ENCODE results near the gene SPRED1. TPM values are rescaled to one million over a fixed set of nuclear protein-coding genes. Genes with fewer than 3 reads are reported as not detected.
"Not testable (repeated sequence)": the region's sequence is repeated elsewhere in the genome, so short reads cannot be mapped to it uniquely, and the experiment has no call there.

Gene SPRED1
- total RNA-seq, 4 donors from 2014 or later: 6.1 to 135 (median 26.6) TPM

DNA sequence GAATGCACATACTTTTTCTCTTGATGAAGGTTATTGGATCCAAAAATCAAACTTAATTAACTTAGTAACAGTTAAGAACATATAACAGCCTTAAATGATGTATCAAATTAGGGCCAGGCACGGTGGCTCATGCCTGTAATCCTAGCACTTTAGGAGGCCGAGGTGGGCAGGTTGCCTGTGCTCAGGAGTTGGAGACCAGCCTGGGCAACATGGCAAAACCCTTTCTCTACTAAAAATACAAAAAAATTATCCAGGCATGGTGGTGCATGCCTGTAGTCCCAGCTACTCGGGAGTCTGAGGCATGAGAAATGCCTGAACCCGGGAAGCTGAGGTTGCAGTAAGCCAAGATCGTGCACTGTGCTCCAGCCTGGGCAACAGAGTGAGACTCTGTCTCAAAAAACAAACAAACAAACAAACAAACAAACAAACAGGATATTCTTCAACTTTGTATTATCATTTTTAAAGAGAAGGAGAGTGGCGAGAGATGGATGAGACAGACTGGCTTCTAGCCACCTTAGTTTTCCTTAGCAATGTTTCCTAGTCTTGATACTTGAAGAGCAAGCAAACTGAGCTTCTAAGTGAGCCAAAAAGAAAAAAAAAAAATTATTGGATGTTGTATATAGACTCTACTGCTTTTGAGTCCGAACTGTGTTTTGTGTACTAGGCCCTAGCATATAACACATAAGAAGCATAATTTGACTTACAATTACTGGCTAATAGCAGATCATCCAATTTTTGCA lies 13.8 kb downstream of the SPRED1 start:
- Histone ChIP-seq H3K36me3 (no peaks in the 10 kb centered on the region), H3K27me3 (no peaks in the 10 kb centered on the region), H3K9me3 (no peaks in the 10 kb centered on the region), H3K27ac (no peak overlapping the region), H3K4me1 (no peaks in the 10 kb centered on the region), H3K4me3 (no peak overlapping the region)
- DNase-seq: no peak
- intact Hi-C loops (cut with DNase I; ENCODE audit: low total_unique reads): no loop called here
- TF ChIP-seq, protein P1, sequence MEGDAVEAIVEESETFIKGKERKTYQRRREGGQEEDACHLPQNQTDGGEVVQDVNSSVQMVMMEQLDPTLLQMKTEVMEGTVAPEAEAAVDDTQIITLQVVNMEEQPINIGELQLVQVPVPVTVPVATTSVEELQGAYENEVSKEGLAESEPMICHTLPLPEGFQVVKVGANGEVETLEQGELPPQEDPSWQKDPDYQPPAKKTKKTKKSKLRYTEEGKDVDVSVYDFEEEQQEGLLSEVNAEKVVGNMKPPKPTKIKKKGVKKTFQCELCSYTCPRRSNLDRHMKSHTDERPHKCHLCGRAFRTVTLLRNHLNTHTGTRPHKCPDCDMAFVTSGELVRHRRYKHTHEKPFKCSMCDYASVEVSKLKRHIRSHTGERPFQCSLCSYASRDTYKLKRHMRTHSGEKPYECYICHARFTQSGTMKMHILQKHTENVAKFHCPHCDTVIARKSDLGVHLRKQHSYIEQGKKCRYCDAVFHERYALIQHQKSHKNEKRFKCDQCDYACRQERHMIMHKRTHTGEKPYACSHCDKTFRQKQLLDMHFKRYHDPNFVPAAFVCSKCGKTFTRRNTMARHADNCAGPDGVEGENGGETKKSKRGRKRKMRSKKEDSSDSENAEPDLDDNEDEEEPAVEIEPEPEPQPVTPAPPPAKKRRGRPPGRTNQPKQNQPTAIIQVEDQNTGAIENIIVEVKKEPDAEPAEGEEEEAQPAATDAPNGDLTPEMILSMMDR (IDR thresholded peaks at IDR 0.05): no peak
- TF ChIP-seq POLR2A (IDR thresholded peaks at IDR 0.05): no peak

DNA sequence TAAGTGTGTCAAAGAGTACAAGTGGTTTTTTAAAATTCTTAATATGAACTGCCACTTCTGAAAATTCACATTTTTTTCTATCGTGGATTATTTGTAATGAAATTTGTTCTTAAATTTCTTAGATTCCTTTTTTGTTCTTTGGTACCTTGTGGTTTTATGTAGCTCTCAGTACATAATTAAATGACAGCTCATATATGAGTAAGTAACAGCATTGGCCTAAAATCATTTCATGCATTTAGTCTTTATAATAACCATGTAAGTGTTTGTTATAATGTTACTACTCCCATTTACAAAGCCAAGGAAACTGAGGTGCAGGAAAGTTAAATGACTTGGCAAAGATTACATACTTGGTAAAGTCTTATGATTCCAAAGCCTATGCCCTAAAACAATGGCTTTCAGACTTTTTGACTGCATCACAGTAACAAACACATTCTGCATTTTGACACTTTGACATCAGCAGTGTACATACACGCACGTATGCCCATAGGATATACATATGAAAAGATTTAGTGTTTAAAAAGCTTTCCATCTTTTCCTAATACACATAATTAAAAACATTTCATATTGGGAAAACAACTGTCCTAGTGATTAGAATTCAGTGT lies 14.9 kb downstream of the SPRED1 start:
- Histone ChIP-seq H3K9me3 (no peaks in the 10 kb centered on the region), H3K4me1 (no peaks in the 10 kb centered on the region), H3K27me3 (no peaks in the 10 kb centered on the region), H3K36me3 (no peaks in the 10 kb centered on the region), H3K27ac (no peak overlapping the region), H3K4me3 (no peak overlapping the region)
- no peak for DNase-seq
- TF ChIP-seq POLR2A (IDR thresholded peaks at IDR 0.05): no peak
- intact Hi-C loops (cut with DNase I; ENCODE audit: low total_unique reads): no loop called here

DNA sequence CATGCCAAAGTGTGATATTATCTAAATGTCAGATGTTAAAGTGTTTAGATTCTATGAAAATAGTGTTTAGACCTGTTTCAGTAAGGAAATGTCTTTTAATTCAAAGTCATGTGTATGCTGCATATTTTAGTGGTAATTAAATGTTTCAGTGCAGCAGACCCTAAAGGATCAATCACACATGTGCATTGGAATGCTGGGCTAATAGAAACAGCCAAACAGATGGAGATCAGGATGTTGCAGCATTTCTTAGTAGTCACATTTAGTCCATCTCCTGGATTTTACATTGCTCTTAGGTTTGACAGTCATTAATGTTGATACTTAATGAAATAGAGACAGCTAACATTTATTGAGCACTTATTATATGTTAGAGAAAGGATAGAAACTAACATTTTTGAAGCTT lies 18.5 kb downstream of the SPRED1 start:
- H3K27me3 ChIP-seq: no peaks in the 10 kb centered on the region
- H3K4me3 ChIP-seq: no peak overlapping the region
- H3K36me3 ChIP-seq: no peaks in the 10 kb centered on the region
- H3K9me3 ChIP-seq: no peaks in the 10 kb centered on the region
- no peak overlapping the region for H3K27ac ChIP-seq
- H3K4me1 ChIP-seq: peaks cover 0 to 5% of the 10 kb centered on the region in 2 donors
- no peak for DNase-seq
- intact Hi-C loops (cut with DNase I; ENCODE audit: low total_unique reads): no loop called here
- no peak for TF ChIP-seq POLR2A (IDR thresholded peaks at IDR 0.05)
- TF ChIP-seq, protein P1 (IDR thresholded peaks at IDR 0.05): no peak

DNA sequence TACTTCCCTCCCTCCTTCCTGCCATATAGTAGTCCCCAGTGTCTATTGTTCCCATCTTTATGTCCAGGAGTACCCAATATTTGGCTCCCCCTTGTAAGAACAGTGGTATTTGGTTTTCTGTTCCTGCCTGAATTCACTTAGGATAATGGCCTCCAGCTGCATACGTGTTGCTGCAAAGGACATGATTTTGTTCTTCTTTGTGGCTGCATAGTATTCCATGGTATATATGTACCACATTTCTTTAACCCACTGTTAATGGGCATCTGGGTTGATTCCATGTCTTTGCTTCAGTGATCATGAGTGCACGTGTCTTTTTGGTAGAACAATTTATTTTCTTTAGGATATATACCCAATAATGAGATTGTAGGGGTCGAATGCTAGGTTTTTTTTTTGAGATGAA lies 19.3 kb downstream of the SPRED1 start:
- no peak for TF ChIP-seq POLR2A (IDR thresholded peaks at IDR 0.05)
- TF ChIP-seq, protein P1 (IDR thresholded peaks at IDR 0.05): no peak
- intact Hi-C loops (cut with DNase I; ENCODE audit: low total_unique reads): no loop called here
- no peaks in the 10 kb centered on the region for H3K36me3 ChIP-seq
- no peak overlapping the region for H3K27ac ChIP-seq
- no peak for DNase-seq
- H3K27me3 ChIP-seq: no peaks in the 10 kb centered on the region
- no peak overlapping the region for H3K4me3 ChIP-seq
- peaks cover 0 to 5% of the 10 kb centered on the region in 2 donors for H3K4me1 ChIP-seq
- H3K9me3 ChIP-seq: no peaks in the 10 kb centered on the region

DNA sequence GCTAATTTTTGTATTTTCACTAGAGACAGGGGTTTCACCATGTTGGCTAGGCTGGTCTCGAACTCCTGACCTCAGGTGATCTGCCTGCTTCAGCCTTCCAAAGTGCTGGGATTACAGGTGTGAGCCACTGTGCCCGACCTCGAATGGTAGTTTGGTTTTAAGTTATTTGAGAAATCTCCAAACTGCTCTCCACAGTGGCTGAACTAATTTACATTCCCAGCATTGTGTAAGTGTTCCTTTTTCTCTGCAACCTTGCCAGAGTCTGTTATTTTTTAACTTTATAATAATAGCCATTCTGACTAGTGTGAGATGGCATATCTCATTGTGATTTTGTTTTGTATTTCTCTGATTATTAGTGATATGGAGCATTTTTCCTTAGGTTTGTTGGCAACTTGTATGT lies 19.8 kb downstream of the SPRED1 start:
- intact Hi-C loops (cut with DNase I; ENCODE audit: low total_unique reads); H3K27ac ChIP-seq; H3K9me3 ChIP-seq; H3K4me3 ChIP-seq; H3K4me1 ChIP-seq; H3K36me3 ChIP-seq; H3K27me3 ChIP-seq; DNase-seq: not testable (repeated sequence)

DNA sequence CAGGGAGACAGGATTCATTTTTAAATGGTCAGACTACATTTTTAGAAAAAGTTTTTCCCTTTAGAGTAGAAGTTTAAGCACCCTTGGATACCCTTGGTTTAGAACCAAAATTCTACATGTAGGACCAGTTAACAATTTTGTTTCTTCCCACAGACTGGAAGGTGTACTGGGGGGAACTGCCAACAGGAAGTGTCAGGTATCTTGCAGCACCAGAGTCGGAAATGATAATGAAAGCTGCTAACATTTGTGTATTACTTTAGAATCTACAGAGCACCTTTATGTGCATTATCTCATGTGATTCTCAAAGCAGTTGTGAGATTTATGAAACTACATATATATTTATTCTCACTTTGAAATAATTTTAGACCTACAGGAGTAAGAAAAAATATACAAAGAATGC lies 21.5 kb downstream of the SPRED1 start:
- TF ChIP-seq, protein P1 (IDR thresholded peaks at IDR 0.05): no peak
- Histone ChIP-seq H3K27ac (no peak overlapping the region), H3K27me3 (no peaks in the 10 kb centered on the region), H3K4me1 (peaks cover 0 to 5% of the 10 kb centered on the region in 2 donors), H3K36me3 (no peaks in the 10 kb centered on the region), H3K9me3 (no peaks in the 10 kb centered on the region), H3K4me3 (no peak overlapping the region)
- DNase-seq: no peak
- intact Hi-C loops (cut with DNase I; ENCODE audit: low total_unique reads): no loop called here
